Epithelial cell of esophagus (primary cell): Measurements from ENCODE around the gene VTI1B.

Experiments
- DNase-seq: peaks from one replicate; pipeline ENCODE4 v3.0.0; 2010; ENCODE audit warnings: low read depth
- H3K4me3 ChIP-seq: 2 replicates; pipeline ENCODE4 v1.5.1; 2011; ENCODE audit warnings: mild to moderate bottlenecking, low read length, control low read depth
- TF ChIP-seq, protein P1 (sequence below): IDR thresholded peaks from 2 replicates; pipeline ENCODE4 v1.5.1; 2011; ENCODE audit warnings: low read depth, mild to moderate bottlenecking, low read length, control low read depth, inconsistent platforms; ENCODE audit not compliant: insufficient read depth; ENCODE audit errors: missing control alignments

Gene VTI1B

GRCh38 chr14:67643713-67644112, 30.7 kb downstream of the VTI1B start:
- DNase-seq, result peak; percentile 18
- H3K4me3 ChIP-seq, result no peak overlapping the region
- TF ChIP-seq, protein P1, sequence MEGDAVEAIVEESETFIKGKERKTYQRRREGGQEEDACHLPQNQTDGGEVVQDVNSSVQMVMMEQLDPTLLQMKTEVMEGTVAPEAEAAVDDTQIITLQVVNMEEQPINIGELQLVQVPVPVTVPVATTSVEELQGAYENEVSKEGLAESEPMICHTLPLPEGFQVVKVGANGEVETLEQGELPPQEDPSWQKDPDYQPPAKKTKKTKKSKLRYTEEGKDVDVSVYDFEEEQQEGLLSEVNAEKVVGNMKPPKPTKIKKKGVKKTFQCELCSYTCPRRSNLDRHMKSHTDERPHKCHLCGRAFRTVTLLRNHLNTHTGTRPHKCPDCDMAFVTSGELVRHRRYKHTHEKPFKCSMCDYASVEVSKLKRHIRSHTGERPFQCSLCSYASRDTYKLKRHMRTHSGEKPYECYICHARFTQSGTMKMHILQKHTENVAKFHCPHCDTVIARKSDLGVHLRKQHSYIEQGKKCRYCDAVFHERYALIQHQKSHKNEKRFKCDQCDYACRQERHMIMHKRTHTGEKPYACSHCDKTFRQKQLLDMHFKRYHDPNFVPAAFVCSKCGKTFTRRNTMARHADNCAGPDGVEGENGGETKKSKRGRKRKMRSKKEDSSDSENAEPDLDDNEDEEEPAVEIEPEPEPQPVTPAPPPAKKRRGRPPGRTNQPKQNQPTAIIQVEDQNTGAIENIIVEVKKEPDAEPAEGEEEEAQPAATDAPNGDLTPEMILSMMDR, result no peak

GRCh38 chr14:67641902-67642749, 32.3 kb downstream of the VTI1B start:
- no peak for DNase-seq
- no peak overlapping the region for H3K4me3 ChIP-seq
- TF ChIP-seq, protein P1, result no peak

DNA sequence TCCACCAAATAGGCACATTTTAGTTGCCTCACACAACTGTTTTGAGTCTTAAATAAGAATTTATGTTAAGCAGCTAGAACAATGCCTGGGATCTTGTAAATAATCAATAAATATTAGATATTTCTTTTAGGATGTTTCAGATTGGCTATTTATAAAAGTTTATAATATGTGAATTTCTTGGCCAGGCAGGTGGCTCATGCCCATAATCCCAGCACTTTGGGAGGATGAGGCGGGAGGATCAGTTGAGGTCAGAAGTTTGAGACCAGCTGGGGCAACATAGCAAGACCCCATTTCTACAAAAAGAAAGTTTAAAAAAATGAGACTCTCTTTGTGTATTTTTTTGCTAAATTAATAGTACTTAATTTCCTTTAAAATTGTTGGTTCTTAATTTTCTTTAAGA, 33.0 kb downstream of the VTI1B start:
- TF ChIP-seq, protein P1, result no peak
- no peak overlapping the region for H3K4me3 ChIP-seq
- no peak for DNase-seq

DNA sequence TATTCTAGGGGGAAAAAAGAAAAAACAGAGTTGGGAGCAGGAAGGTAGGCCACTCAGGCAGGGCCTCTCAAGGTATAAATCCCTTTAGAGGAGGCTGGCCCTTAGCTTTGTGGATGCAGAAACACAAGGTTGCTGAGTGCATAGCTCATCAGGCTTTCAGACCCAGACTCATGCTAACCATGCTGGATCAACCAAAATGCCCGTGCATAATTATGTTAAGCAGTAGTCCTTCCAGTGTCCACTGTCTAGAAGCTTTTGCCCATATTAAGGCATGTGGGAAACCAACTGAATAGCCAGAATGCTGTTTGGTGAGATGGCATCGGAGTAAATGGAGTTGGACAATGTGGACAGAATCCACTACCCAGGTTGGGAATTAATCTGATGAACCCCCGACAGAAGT, 35.8 kb downstream of the VTI1B start:
- DNase-seq, result no peak
- no peak overlapping the region for H3K4me3 ChIP-seq
- TF ChIP-seq, protein P1, result no peak

- DNase-seq, result peak; percentile 58
- TF ChIP-seq, protein P1, result no peak
- no peak overlapping the region for H3K4me3 ChIP-seq
Observed at GRCh38 chr14:67636361-67636919, 38.0 kb downstream of the VTI1B start.

DNA sequence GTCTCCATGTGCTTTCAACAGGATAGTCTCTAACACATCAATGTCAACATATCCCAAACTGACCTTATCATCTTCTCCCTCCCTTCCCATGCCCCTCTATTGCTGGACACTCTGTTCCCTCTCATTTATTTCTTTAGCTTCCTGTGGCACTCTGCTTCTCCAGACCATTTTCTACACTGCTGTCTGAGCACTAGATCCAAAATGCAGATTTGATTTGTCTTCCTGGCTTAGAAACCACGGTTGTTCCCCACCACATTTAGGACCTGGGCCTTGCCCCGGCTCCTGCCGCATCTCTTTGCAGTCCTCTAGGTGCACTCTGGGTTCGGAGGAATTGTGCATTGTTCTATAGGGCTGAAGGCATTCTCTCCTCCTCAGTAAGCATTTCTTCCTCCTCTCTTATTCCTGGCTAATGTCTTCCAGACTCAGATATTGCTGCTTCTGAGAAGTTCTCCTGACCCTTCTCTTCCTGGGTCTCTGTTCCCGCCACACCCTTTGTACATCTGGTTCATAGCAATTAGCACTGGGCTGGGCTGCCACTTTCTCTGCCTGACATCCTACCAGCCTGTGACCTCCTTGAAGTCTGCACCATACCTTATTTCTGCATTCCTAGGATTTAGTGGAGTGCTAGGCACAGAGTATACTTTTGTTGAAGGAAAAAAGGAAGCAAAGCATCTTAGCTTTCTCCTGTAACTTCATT, 40.8 kb downstream of the VTI1B start:
- TF ChIP-seq, protein P1, result no peak
- no peak for DNase-seq
- no peak overlapping the region for H3K4me3 ChIP-seq

DNA sequence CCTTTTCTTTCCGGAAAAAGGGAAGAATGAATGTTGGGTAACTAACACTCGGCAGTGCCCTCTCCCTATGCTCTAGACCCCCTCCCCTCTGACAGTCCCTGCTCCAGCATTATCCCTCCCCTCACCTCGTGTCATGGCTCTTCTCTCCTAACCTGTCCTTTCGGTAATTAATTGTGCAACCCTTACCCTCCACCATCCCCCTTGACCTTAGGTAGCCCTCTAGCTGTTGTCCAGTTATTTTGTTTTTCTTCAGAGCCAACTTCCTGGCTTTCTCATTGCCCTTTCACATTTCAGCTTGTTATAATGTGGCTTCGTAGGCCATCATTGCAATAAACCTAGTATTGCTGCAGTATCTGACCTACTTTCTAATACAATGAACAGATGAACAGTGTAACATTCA, 43.5 kb downstream of the VTI1B start:
- H3K4me3 ChIP-seq, result no peak overlapping the region
- no peak for DNase-seq
- TF ChIP-seq, protein P1, result no peak
